ENCODE results near the gene CACNB4. TPM values are rescaled to one million over a fixed set of nuclear protein-coding genes. Genes with fewer than 3 reads are reported as not detected.

CACNB4 gene
- total and polyA plus RNA-seq, 9 of the 15 experiments (the other 6 are each of a cell fraction or from before 2014, with no cell fraction given), result 0.01 to 0.20 (median 0.04) TPM; not detected in 1

- TF ChIP-seq TFE3 (CRISPR knock-in tag; IDR thresholded peaks at IDR 0.05) (peak; percentile 99), KDM1A (IDR thresholded peaks at IDR 0.05) (peak; percentile 43 to 47), FOXK2 (conservative IDR thresholded peaks at IDR 0.05 in 1 of 2, IDR thresholded peaks at IDR 0.05 in 1 of 2; ENCODE audit: low read depth in 2 of 2) (peak in 1 of 2 experiments; percentile 35; a peak in 1 of 4 replicates), ZNF140 (CRISPR knock-in tag; IDR thresholded peaks at IDR 0.05) (no peak), ZNF431 (CRISPR knock-in tag; IDR thresholded peaks at IDR 0.05) (0 out of 2 replicates have a peak, but pooled peaks have one; percentile 14), MAFK (IDR thresholded peaks at IDR 0.05; ENCODE audit: low read length) (no peak), PATZ1 (CRISPR knock-in tag; IDR thresholded peaks at IDR 0.05; ENCODE audit: borderline replicate concordance) (no peak), GTF2F1 (IDR thresholded peaks at IDR 0.05; ENCODE audit: low read depth, low read length) (no peak), CC2D1A (IDR thresholded peaks at IDR 0.05) (no peak), RAD51 (IDR thresholded peaks at IDR 0.05; ENCODE audit: borderline replicate concordance, low read depth) (peak; percentile 98), KLF6 (CRISPR knock-in tag; IDR thresholded peaks at IDR 0.05; ENCODE audit: borderline replicate concordance) (no peak), CHD4 (IDR thresholded peaks at IDR 0.05; ENCODE audit: insufficient read depth, insufficient replicate concordance, low read depth, low read length, poor library complexity, severe bottlenecking) (no peak), MNT (conservative IDR thresholded peaks at IDR 0.05) (0 out of 4 replicates have a peak, but pooled peaks of 1 of the 2 experiments have one; percentile 12), LEF1 (IDR thresholded peaks at IDR 0.05) (peak; percentile 50; the same call in 1 of the 2 replicates), SRSF9 (IDR thresholded peaks at IDR 0.05; ENCODE audit: borderline replicate concordance, low read depth, low read length) (no peak), SMARCA4 (IDR thresholded peaks at IDR 0.05) (peak; percentile 18; the same call in 1 of the 2 replicates)
- TF ChIP-seq, protein P1, sequence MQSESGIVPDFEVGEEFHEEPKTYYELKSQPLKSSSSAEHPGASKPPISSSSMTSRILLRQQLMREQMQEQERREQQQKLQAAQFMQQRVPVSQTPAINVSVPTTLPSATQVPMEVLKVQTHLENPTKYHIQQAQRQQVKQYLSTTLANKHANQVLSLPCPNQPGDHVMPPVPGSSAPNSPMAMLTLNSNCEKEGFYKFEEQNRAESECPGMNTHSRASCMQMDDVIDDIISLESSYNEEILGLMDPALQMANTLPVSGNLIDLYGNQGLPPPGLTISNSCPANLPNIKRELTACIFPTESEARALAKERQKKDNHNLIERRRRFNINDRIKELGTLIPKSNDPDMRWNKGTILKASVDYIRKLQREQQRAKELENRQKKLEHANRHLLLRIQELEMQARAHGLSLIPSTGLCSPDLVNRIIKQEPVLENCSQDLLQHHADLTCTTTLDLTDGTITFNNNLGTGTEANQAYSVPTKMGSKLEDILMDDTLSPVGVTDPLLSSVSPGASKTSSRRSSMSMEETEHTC (IDR thresholded peaks at IDR 0.05), result peak; percentile 54; the same call in 1 of the 2 replicates
- TF ChIP-seq, protein P2, sequence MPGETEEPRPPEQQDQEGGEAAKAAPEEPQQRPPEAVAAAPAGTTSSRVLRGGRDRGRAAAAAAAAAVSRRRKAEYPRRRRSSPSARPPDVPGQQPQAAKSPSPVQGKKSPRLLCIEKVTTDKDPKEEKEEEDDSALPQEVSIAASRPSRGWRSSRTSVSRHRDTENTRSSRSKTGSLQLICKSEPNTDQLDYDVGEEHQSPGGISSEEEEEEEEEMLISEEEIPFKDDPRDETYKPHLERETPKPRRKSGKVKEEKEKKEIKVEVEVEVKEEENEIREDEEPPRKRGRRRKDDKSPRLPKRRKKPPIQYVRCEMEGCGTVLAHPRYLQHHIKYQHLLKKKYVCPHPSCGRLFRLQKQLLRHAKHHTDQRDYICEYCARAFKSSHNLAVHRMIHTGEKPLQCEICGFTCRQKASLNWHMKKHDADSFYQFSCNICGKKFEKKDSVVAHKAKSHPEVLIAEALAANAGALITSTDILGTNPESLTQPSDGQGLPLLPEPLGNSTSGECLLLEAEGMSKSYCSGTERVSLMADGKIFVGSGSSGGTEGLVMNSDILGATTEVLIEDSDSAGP (CRISPR knock-in tag; IDR thresholded peaks at IDR 0.05), result no peak
Measured at GRCh38 chr2:151826737-151827157, 272.1 kb downstream of the CACNB4 start (continued).

Data from K562 (cell line).